HEK293 (cell line): ENCODE results near the gene DENND1A.

ENCODE experiments used
- CTCF ChIA-PET: fragments of 350-600 bp; formaldehyde crosslinking; extraction: SDS; loops from one replicate; lab custom pipeline; 2021; ENCODE audit warnings: antibody characterized with exemption; lab: Yijun Ruan, JAX
- POLR2A ChIA-PET: fragments of 300-600 bp; formaldehyde crosslinking; extraction: SDS; loops from one replicate; lab custom pipeline; 2020; ENCODE audit warnings: antibody characterized with exemption, inconsistent platforms; lab: Yijun Ruan, JAX
- H3K27ac ChIP-seq: fragments of 200-500 bp; sonication (Bioruptor generic); 2 replicates; pipeline ENCODE4 v1.5.1; 2014; ENCODE audit warnings: low read depth, low read length, control low read depth, inconsistent platforms; ENCODE audit errors: extremely low read depth
- H3K36me3 ChIP-seq, 2 experiments: fragments of 200-500 bp in 1 of 2; sonication (Bioruptor generic) in 1 of 2; 1 replicate in 1 of 2; 2 replicates in 1 of 2; pipeline ENCODE4 v1.5.1; 2014 to 2017; ENCODE audit warnings: inconsistent platforms in 2 of 2, low read length in 2 of 2; ENCODE audit not compliant: control insufficient read depth in 2 of 2, insufficient read depth in 1 of 2
- H3K4me1 ChIP-seq: fragments of 200-500 bp; sonication (Bioruptor generic); 2 replicates; pipeline ENCODE4 v1.5.1; 2014; ENCODE audit warnings: mild to moderate bottlenecking, low read length, inconsistent platforms; ENCODE audit not compliant: control insufficient read depth, insufficient read depth
- H3K4me3 ChIP-seq: 2 replicates; pipeline ENCODE4 v1.5.1; 2011; ENCODE audit warnings: low read depth, mild to moderate bottlenecking, control low read depth, low read length, moderate library complexity
- H3K9me3 ChIP-seq: fragments of 200-500 bp; sonication (Bioruptor generic); 2 replicates; pipeline ENCODE4 v1.5.1; 2014; ENCODE audit warnings: low read depth, low read length, inconsistent platforms; ENCODE audit not compliant: control insufficient read depth, insufficient read depth
- FEZF1 ChIP-seq: fragments of 450-650 bp; formaldehyde crosslinking; IDR thresholded peaks from 2 replicates; pipeline ENCODE4 v1.5.1; 2016; ENCODE audit warnings: missing biosample characterization, missing genetic modification characterization
- HOXD13 ChIP-seq: sonication (generic); formaldehyde crosslinking; IDR thresholded peaks from 2 replicates; pipeline ENCODE4 v1.8.0; 2022; ENCODE audit warnings: missing genetic modification reagents, borderline replicate concordance
- KLF1 ChIP-seq: fragments of 450-650 bp; formaldehyde crosslinking; IDR thresholded peaks from 2 replicates; pipeline ENCODE4 v1.5.1; 2016; ENCODE audit warnings: missing biosample characterization, missing genetic modification characterization
- SCRT1 ChIP-seq: fragments of 450-650 bp; formaldehyde crosslinking; IDR thresholded peaks from 2 replicates; pipeline ENCODE4 v1.5.1; 2016; ENCODE audit warnings: missing biosample characterization, missing genetic modification characterization, borderline replicate concordance
- SCRT2 ChIP-seq: fragments of 450-650 bp; formaldehyde crosslinking; IDR thresholded peaks from 2 replicates; pipeline ENCODE4 v1.5.1; 2016; ENCODE audit warnings: missing biosample characterization, missing genetic modification characterization
- YY2 ChIP-seq: fragments of 450-650 bp; formaldehyde crosslinking; IDR thresholded peaks from 2 replicates; pipeline ENCODE4 v1.5.1; 2016; ENCODE audit warnings: missing biosample characterization, missing genetic modification characterization
- ZBTB1 ChIP-seq: fragments of 450-650 bp; formaldehyde crosslinking; IDR thresholded peaks from 2 replicates; pipeline ENCODE4 v1.5.1; 2016; ENCODE audit warnings: missing biosample characterization, missing genetic modification characterization
- ZFP41 ChIP-seq: fragments of 450-650 bp; formaldehyde crosslinking; IDR thresholded peaks from 2 replicates; pipeline ENCODE4 v1.5.1; 2016; ENCODE audit warnings: missing biosample characterization, missing genetic modification characterization, borderline replicate concordance
- ZNF350 ChIP-seq: fragments of 450-650 bp; formaldehyde crosslinking; IDR thresholded peaks from 2 replicates; pipeline ENCODE4 v1.5.0; 2017; ENCODE audit warnings: missing biosample characterization, mild to moderate bottlenecking, missing genetic modification characterization
- ZNF394 ChIP-seq: fragments of 450-650 bp; formaldehyde crosslinking; IDR thresholded peaks from 2 replicates; pipeline ENCODE4 v1.5.1; 2016; ENCODE audit warnings: missing biosample characterization, missing genetic modification characterization, mild to moderate bottlenecking, moderate library complexity, borderline replicate concordance
- ZNF501 ChIP-seq: fragments of 450-650 bp; formaldehyde crosslinking; IDR thresholded peaks from 2 replicates; pipeline ENCODE4 v1.5.1; 2016; ENCODE audit warnings: missing biosample characterization, missing genetic modification characterization
- ZNF623 ChIP-seq: fragments of 450-650 bp; formaldehyde crosslinking; IDR thresholded peaks from 2 replicates; pipeline ENCODE4 v1.5.1; 2016; ENCODE audit warnings: missing biosample characterization, missing genetic modification characterization
- ZNF658 ChIP-seq: fragments of 450-650 bp; formaldehyde crosslinking; IDR thresholded peaks from 2 replicates; pipeline ENCODE4; 2016; ENCODE audit warnings: missing biosample characterization, missing genetic modification characterization
- ZNF670 ChIP-seq: fragments of 450-650 bp; formaldehyde crosslinking; IDR thresholded peaks from 2 replicates; pipeline ENCODE4 v1.5.1; 2016; ENCODE audit warnings: missing biosample characterization, missing genetic modification characterization, low read depth
- ZNF776 ChIP-seq: fragments of 450-650 bp; formaldehyde crosslinking; IDR thresholded peaks from 2 replicates; pipeline ENCODE4 v1.5.0; 2017; ENCODE audit warnings: missing biosample characterization, missing genetic modification characterization, borderline replicate concordance
- ZNF777 ChIP-seq: fragments of 450-650 bp; formaldehyde crosslinking; IDR thresholded peaks from 2 replicates; pipeline ENCODE4 v1.5.1; 2017; ENCODE audit warnings: missing biosample characterization, missing genetic modification characterization, borderline replicate concordance
- ZNF837 ChIP-seq: fragments of 450-650 bp; formaldehyde crosslinking; IDR thresholded peaks from 2 replicates; pipeline ENCODE4 v1.5.1; 2016; ENCODE audit warnings: missing biosample characterization, missing genetic modification characterization
- ZSCAN16 ChIP-seq: fragments of 450-650 bp; formaldehyde crosslinking; IDR thresholded peaks from 2 replicates; pipeline ENCODE4 v1.5.1; 2016; ENCODE audit warnings: missing biosample characterization, missing genetic modification characterization
- TF ChIP-seq, protein P1 (sequence below): fragments of 450-650 bp; formaldehyde crosslinking; IDR thresholded peaks from 2 replicates; pipeline ENCODE4 v1.5.1; 2016; ENCODE audit warnings: missing biosample characterization, missing genetic modification characterization, borderline replicate concordance

The DENND1A gene

DNA sequence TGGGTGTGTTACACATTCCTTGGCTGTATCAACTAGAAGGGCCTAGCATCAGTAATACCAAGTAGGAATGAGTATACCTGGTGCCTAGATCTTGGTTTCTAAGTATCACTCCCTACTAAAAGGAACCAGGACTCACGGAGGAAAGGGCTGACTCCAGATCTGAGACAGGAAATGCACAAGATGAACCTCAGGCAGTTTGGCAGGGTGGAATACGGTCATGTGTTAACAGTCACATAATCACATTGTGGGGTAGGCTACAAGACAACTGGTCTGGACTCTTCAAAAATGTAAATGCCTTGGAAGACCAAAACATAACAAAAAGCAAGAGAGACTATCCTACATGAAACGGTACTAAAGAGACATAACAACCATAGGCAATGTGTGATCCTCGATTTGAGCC is 415.2 kb downstream of the DENND1A start:
- no peaks in the 10 kb centered on the region for H3K4me1 ChIP-seq
- no peaks in the 10 kb centered on the region for H3K36me3 ChIP-seq
- no peak overlapping the region for H3K27ac ChIP-seq
- ChIA-PET CTCF (no interaction called here), POLR2A (no interaction called here)
- TF ChIP-seq ZNF350 (tag by site-specific recombination), result no peak
- TF ChIP-seq ZNF394, result no peak
- no peak for TF ChIP-seq ZSCAN16 (tag by site-specific recombination)
- no peak for TF ChIP-seq ZNF776
- no peak for TF ChIP-seq HOXD13 (CRISPR knock-in tag)
- TF ChIP-seq ZNF623 (tag by site-specific recombination), result no peak
- TF ChIP-seq ZBTB1 (tag by site-specific recombination), result no peak
- no peak for TF ChIP-seq YY2
- no peak for TF ChIP-seq ZNF658 (tag by site-specific recombination)
- TF ChIP-seq SCRT1, result no peak
- no peaks in the 10 kb centered on the region for H3K9me3 ChIP-seq
- no peak overlapping the region for H3K4me3 ChIP-seq

- TF ChIP-seq, protein P1, sequence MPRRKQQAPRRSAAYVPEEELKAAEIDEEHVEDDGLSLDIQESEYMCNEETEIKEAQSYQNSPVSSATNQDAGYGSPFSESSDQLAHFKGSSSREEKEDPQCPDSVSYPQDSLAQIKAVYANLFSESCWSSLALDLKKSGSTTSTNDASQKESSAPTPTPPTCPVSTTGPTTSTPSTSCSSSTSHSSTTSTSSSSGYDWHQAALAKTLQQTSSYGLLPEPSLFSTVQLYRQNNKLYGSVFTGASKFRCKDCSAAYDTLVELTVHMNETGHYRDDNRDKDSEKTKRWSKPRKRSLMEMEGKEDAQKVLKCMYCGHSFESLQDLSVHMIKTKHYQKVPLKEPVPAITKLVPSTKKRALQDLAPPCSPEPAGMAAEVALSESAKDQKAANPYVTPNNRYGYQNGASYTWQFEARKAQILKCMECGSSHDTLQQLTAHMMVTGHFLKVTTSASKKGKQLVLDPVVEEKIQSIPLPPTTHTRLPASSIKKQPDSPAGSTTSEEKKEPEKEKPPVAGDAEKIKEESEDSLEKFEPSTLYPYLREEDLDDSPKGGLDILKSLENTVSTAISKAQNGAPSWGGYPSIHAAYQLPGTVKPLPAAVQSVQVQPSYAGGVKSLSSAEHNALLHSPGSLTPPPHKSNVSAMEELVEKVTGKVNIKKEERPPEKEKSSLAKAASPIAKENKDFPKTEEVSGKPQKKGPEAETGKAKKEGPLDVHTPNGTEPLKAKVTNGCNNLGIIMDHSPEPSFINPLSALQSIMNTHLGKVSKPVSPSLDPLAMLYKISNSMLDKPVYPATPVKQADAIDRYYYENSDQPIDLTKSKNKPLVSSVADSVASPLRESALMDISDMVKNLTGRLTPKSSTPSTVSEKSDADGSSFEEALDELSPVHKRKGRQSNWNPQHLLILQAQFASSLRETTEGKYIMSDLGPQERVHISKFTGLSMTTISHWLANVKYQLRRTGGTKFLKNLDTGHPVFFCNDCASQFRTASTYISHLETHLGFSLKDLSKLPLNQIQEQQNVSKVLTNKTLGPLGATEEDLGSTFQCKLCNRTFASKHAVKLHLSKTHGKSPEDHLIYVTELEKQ (tag by site-specific recombination), result no peak
- TF ChIP-seq ZNF501 (tag by site-specific recombination) (no peak), ZNF623 (tag by site-specific recombination) (no peak), ZNF777 (tag by site-specific recombination) (no peak), ZFP41 (no peak), ZNF837 (tag by site-specific recombination) (no peak), KLF1 (tag by site-specific recombination) (no peak), ZSCAN16 (tag by site-specific recombination) (no peak), ZNF670 (tag by site-specific recombination) (no peak)
- POLR2A ChIA-PET, result no interaction called here
- no peaks in the 10 kb centered on the region for H3K36me3 ChIP-seq
- H3K27ac ChIP-seq, result no peak overlapping the region
- H3K9me3 ChIP-seq, result no peaks in the 10 kb centered on the region
- H3K4me1 ChIP-seq, result no peaks in the 10 kb centered on the region
- no peak overlapping the region for H3K4me3 ChIP-seq
- CTCF ChIA-PET, result no interaction called here
Measured at GRCh38 chr9:123513554-123513953, 416.4 kb downstream of the DENND1A start.

- CTCF ChIA-PET, result interaction anchor here (0.5 kb wide), 1 partner anchor 18 kb away, joined by 3 read pairs; no protein-coding TSS in a partner anchor
Measured at GRCh38 chr9:123511326-123512277, 418.3 kb downstream of the DENND1A start.

More at GRCh38 chr9:123511326-123512277, 418.3 kb downstream of the DENND1A start:
- POLR2A ChIA-PET, result interaction anchor here (0.7 kb wide), 1 partner anchor 14 kb away, joined by 4 read pairs; no protein-coding TSS in a partner anchor
- Histone ChIP-seq H3K27ac (no peak overlapping the region), H3K4me3 (no peak overlapping the region), H3K4me1 (peaks cover 7% of the 10 kb centered on the region), H3K36me3 (no peaks in the 10 kb centered on the region)
- TF ChIP-seq SCRT2 (tag by site-specific recombination), result peak; percentile 35; the same call in 1 of the 2 replicates
- TF ChIP-seq FEZF1 (tag by site-specific recombination), result no peak
- TF ChIP-seq, all 188 proteins: peak for 1
- H3K9me3 ChIP-seq, result no peaks in the 10 kb centered on the region
